GM12873 (cell line): ENCODE measurements around the gene ANKS1B.

Source experiments
- TF ChIP-seq, protein P1 (sequence below): IDR thresholded peaks from 2 replicates; pipeline ENCODE4 v1.5.1; 2012; ENCODE audit warnings: low read depth, mild to moderate bottlenecking, moderate library complexity, low read length, control low read depth; ENCODE audit not compliant: insufficient read depth; ENCODE audit errors: missing control alignments

ANKS1B gene

DNA sequence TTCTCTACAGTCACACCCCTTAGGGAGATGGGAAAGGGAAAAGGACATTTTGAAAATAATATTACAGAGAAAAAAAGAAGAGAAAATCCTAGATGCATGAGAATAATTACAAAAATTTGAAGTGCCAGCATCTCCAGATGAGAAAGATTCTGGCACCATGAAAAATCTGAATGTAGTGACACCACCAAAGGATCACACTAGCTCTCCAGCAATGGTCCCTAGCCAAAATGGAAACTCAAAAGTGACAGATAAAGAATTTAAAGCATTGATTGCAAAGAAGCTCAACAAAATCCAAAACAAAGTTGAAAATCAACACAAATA lies 364.6 kb downstream of the ANKS1B start:
- TF ChIP-seq, protein P1, sequence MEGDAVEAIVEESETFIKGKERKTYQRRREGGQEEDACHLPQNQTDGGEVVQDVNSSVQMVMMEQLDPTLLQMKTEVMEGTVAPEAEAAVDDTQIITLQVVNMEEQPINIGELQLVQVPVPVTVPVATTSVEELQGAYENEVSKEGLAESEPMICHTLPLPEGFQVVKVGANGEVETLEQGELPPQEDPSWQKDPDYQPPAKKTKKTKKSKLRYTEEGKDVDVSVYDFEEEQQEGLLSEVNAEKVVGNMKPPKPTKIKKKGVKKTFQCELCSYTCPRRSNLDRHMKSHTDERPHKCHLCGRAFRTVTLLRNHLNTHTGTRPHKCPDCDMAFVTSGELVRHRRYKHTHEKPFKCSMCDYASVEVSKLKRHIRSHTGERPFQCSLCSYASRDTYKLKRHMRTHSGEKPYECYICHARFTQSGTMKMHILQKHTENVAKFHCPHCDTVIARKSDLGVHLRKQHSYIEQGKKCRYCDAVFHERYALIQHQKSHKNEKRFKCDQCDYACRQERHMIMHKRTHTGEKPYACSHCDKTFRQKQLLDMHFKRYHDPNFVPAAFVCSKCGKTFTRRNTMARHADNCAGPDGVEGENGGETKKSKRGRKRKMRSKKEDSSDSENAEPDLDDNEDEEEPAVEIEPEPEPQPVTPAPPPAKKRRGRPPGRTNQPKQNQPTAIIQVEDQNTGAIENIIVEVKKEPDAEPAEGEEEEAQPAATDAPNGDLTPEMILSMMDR = no peak

DNA sequence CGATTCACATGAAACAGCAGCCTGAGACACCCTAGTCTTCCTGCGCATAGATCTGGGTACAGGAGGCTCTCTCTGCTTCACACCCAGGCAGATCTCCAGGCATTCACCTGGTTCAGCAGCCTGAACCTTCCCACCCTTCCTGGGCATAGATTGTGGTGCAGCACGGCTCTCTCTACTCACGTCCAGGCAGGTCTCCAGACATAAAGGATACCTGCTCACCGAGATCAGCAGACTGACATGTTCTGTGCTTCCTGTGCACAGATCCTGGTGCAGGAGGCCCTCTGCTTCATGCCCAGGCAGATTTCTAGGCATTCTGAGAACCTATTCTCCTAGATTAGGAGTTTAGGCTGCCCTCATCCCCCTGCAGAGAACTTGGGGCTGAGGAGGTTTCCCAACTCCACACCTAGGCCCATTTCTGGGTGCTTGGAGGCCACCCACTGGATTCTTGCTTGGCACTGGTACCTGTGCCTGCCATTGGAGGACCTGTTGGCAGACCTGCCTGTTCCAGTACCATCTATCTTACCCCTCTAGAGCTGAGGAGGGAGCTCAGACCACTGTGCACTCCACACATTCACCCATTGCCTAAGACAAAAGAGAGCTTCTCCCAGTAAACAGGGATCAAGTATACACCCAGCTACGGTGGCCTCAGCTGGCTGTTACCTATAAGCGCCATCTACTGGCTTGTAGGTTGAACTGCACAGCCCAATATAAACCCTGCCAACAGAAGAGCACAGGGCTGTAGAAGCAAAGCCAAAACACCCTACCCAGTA lies 365.2 kb downstream of the ANKS1B start:
- TF ChIP-seq, protein P1 = peak; percentile 89

- TF ChIP-seq, protein P1 = no peak
These were observed 366.1 kb downstream of the ANKS1B start for GRCh38 chr12:99618657-99619056.

DNA sequence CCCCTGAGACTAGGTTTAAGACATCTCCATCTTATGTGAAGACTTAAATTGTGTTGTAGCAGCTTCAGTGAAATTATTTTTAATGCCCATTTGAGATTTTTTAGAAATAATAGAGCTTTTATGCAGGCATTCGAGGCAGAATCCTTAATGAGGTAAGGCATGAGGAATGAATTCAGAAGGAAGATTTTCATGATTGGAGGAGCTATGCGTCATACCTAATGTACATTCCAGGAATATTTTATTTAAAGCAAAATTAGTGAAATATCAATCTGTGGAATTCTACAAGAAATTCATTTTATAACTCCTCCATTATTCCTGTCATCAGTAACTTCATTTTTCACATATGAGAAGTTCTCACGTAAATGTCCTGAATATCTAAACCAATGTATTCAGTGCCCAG lies 373.1 kb downstream of the ANKS1B start:
- TF ChIP-seq, protein P1 = no peak

DNA sequence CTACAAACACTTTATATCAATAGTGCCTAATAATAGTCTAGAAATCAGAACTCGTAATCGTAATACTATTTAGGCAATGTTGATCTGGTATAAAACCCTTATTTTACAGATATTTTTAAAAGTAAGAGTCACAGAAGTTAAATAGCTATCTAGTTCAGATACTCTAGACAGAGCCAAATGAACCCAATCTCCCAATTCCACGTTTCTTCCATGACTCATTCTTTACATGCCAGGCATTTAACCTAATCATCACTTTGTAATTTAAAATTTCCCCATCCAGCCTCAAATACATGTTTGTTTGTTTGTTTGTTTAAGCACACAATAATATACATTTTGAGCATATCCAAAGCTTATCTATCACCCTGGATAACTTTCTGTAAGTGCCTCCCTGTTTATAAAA lies 373.6 kb downstream of the ANKS1B start:
- TF ChIP-seq, protein P1 = no peak

- TF ChIP-seq, protein P1 = no peak
These were observed 375.1 kb downstream of the ANKS1B start for GRCh38 chr12:99609455-99610181.

DNA sequence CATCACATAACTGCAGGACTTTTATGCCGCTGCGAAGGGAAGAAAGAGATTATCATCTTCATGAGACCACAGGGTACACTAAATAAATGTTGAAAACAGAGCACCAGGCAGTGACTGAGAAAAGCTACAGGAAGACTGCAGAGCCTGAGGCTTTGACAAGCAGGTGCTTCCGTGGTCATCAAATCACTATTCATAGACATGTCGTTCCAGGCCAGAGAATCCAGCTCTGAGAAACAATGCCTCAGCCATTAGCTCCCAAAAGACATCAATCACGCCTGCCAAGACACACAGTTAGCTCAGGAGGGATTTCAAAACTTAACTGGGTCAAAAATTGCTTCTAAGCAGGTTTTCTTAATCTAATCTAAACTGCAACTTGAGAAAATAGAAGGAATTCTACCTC lies 384.3 kb downstream of the ANKS1B start:
- TF ChIP-seq, protein P1 = no peak
